GM18507 (cell line): ENCODE measurements around the gene LMO2.
"Not testable (repeated sequence)": the region's sequence is repeated elsewhere in the genome, so short reads cannot be mapped to it uniquely, and the experiment has no call there.

ENCODE experiments used
- DNase-seq: peaks from one replicate; pipeline ENCODE4 v3.0.0; 2011; ENCODE audit warnings: low read depth; ENCODE audit not compliant: insufficient read length; ENCODE audit errors: extremely low spot score
- FAIRE-seq: peaks from 2 replicates; lab custom pipeline; 2011; peaks lifted over from hg19 to GRCh38; lab: Jason Lieb, UNC

Gene LMO2

GRCh38 chr11:33891714-33892327 is at the start of gene LMO2:
Gene LMO2 (minus strand): TSS chr11:33892076. CDS start chr11:33869716, 22,360 bp downstream.
- DNase-seq (no peak), FAIRE-seq (no peak)

- DNase-seq, result no peak
- FAIRE-seq, result no peak
These were observed 48.6 kb upstream of the LMO2 start for GRCh38 chr11:33940538-33940815.

- FAIRE-seq, result no peak
- DNase-seq, result no peak
These were observed 45.1 kb upstream of the LMO2 start for GRCh38 chr11:33936725-33937604.

GRCh38 chr11:33935461-33936456 is 43.9 kb upstream of the LMO2 start:
- FAIRE-seq (no peak), DNase-seq (no peak)

GRCh38 chr11:33935005-33935404 is 43.1 kb upstream of the LMO2 start:
- FAIRE-seq (no peak), DNase-seq (no peak)

GRCh38 chr11:33934450-33934849 is 42.6 kb upstream of the LMO2 start:
- FAIRE-seq, result no peak
- DNase-seq, result no peak

- FAIRE-seq (no peak), DNase-seq (no peak)
These were observed 41.7 kb upstream of the LMO2 start for GRCh38 chr11:33933602-33934001.

GRCh38 chr11:33932721-33933120 is 40.8 kb upstream of the LMO2 start:
- FAIRE-seq, result no peak
- no peak for DNase-seq

GRCh38 chr11:33931739-33932366 is 40.0 kb upstream of the LMO2 start:
- not testable (repeated sequence) for FAIRE-seq, DNase-seq

- no peak for FAIRE-seq
- no peak for DNase-seq
These were observed 39.2 kb upstream of the LMO2 start for GRCh38 chr11:33931067-33931466.

- no peak for FAIRE-seq
- no peak for DNase-seq
These were observed 38.6 kb upstream of the LMO2 start for GRCh38 chr11:33930317-33931021.

- FAIRE-seq, result no peak
- DNase-seq, result no peak
These were observed 36.7 kb upstream of the LMO2 start for GRCh38 chr11:33928564-33928963.

- FAIRE-seq (no peak), DNase-seq (no peak)
These were observed 35.0 kb upstream of the LMO2 start for GRCh38 chr11:33926671-33927552.

- no peak for FAIRE-seq
- no peak for DNase-seq
These were observed 32.5 kb upstream of the LMO2 start for GRCh38 chr11:33924341-33924740.

GRCh38 chr11:33923626-33924025 is 31.8 kb upstream of the LMO2 start:
- DNase-seq, result no peak
- FAIRE-seq, result no peak

- DNase-seq, result peak; percentile 25
- peak; percentile 91 for FAIRE-seq
These were observed 29.1 kb upstream of the LMO2 start for GRCh38 chr11:33920838-33921613.

- DNase-seq, result no peak
- FAIRE-seq, result no peak
These were observed 27.8 kb upstream of the LMO2 start for GRCh38 chr11:33919645-33920044.
